ENCODE data around the gene GARIN3. TPM values are rescaled to one million over a fixed set of nuclear protein-coding genes. Genes with fewer than 3 reads are reported as not detected.

The GARIN3 gene
- total RNA-seq = not detected in 2 replicates

GRCh38 chr5:157166214-157167213, at the start of gene GARIN3:
Gene GARIN3, minus strand, starts transcription at chr5:157166264. Its CDS starts 96 bp downstream, at chr5:157166168.

GRCh38 chr5:157180374-157181264, 14.6 kb upstream of the GARIN3 start, which contains the start of gene ITK:
Gene ITK, plus strand, starts transcription at chr5:157180840. Its CDS starts 138 bp downstream, at chr5:157180978.

GRCh38 chr5:157142317-157143126, 23.5 kb downstream of the GARIN3 start, which contains the start of gene MED7:
Gene MED7, minus strand, starts transcription at chr5:157142865. Its CDS starts 3,434 bp downstream, at chr5:157139431.

Other genes starting within 250 kb of the GARIN3 start
- not detected in 2 replicates for gene TIMD4, start 203.0 kb downstream of the GARIN3 start, total RNA-seq
- gene HAVCR1, start 107.1 kb downstream of the GARIN3 start, total RNA-seq = not detected in 2 replicates
- not detected in 2 replicates for gene HAVCR2, start 57.2 kb downstream of the GARIN3 start, total RNA-seq
- gene MED7, start 23.4 kb downstream of the GARIN3 start, total RNA-seq = 2.6 and 4.0 TPM in 2 replicates
- gene ITK, start 14.6 kb upstream of the GARIN3 start, total RNA-seq = under 0.01 TPM in 1 of 2 replicates, not detected in the other
- gene CYFIP2, start 99.9 kb upstream of the GARIN3 start, total RNA-seq = 0.12 and 0.94 TPM in 2 replicates

Data from pericardium fibroblast (primary cell).